ENCODE data around the gene CDH13.

Gene CDH13

GRCh38 chr16:82751020-82751419 lies 124.3 kb downstream of the CDH13 start:
- no peak for DNase-seq

- DNase-seq = no peak
Observed at GRCh38 chr16:82752172-82752571, 125.4 kb downstream of the CDH13 start.

- DNase-seq = no peak
Observed at GRCh38 chr16:82753821-82754220, 127.1 kb downstream of the CDH13 start.

- no peak for DNase-seq
Observed at GRCh38 chr16:82754716-82755513, 128.1 kb downstream of the CDH13 start.

GRCh38 chr16:82755570-82756282 lies 129.0 kb downstream of the CDH13 start:
- no peak for DNase-seq

- no peak for DNase-seq
Observed at GRCh38 chr16:82756283-82756599, 129.5 kb downstream of the CDH13 start.

GRCh38 chr16:82758406-82758805 lies 131.6 kb downstream of the CDH13 start:
- DNase-seq = no peak

GRCh38 chr16:82758904-82759303 lies 132.1 kb downstream of the CDH13 start:
- DNase-seq = no peak

- DNase-seq = no peak
Observed at GRCh38 chr16:82761236-82761635, 134.5 kb downstream of the CDH13 start.

GRCh38 chr16:82761858-82762257 lies 135.1 kb downstream of the CDH13 start:
- no peak for DNase-seq

GRCh38 chr16:82763371-82763770 lies 136.6 kb downstream of the CDH13 start:
- no peak for DNase-seq

GRCh38 chr16:82767198-82767597 lies 140.4 kb downstream of the CDH13 start:
- no peak for DNase-seq

- DNase-seq = no peak
Observed at GRCh38 chr16:82767808-82768207, 141.0 kb downstream of the CDH13 start.

- DNase-seq = no peak
Observed at GRCh38 chr16:82769845-82770244, 143.1 kb downstream of the CDH13 start.

GRCh38 chr16:82772215-82772614 lies 145.4 kb downstream of the CDH13 start:
- DNase-seq = no peak

GRCh38 chr16:82773018-82773417 lies 146.2 kb downstream of the CDH13 start:
- no peak for DNase-seq

- no peak for DNase-seq
Observed at GRCh38 chr16:82776470-82777146, 149.8 kb downstream of the CDH13 start.

GRCh38 chr16:82782715-82783251 lies 156.0 kb downstream of the CDH13 start:
- no peak for DNase-seq

- no peak for DNase-seq
Observed at GRCh38 chr16:82783933-82784572, 157.3 kb downstream of the CDH13 start.

GRCh38 chr16:82784573-82784968 lies 157.8 kb downstream of the CDH13 start:
- no peak for DNase-seq

GRCh38 chr16:82788225-82788624 lies 161.5 kb downstream of the CDH13 start:
- no peak for DNase-seq

- DNase-seq = no peak
Observed at GRCh38 chr16:82788919-82789318, 162.2 kb downstream of the CDH13 start.

- no peak for DNase-seq
Observed at GRCh38 chr16:82792693-82793092, 165.9 kb downstream of the CDH13 start.
